Psoas muscle (tissue), 8 donors: ENCODE results near the gene CRIP3. TPM values are rescaled to one million over a fixed set of nuclear protein-coding genes. Genes with fewer than 3 reads are reported as not detected.

Source experiments
- ATAC-seq, 4 donors: fragments of 200-7000 bp; cut with Tn5 transposase; one replicate each; pipeline ENCODE4 v1.9.1; 2020; ENCODE audit warnings: moderate library complexity in 3 of 4, mild to moderate bottlenecking in 2 of 4
- DNase-seq, 2 donors: peaks; one replicate each; pipeline ENCODE4 v3.0.0-alpha.2; 2020
- H3K27ac ChIP-seq: fragments of 200-600 bp; one replicate; pipeline ENCODE4 v1.8.0; 2022
- H3K27me3 ChIP-seq, 3 donors: fragments of 200-600 bp in 1 of 3; one replicate each; pipeline versions ENCODE4 v1.6.1 to v1.8.0; 2013 to 2022; ENCODE audit warnings: low read length in 2 of 3, mild to moderate bottlenecking in 2 of 3, moderate library complexity in 1 of 3; ENCODE audit not compliant: insufficient read depth in 3 of 3
- H3K36me3 ChIP-seq, 2 donors: fragments of 200-600 bp in 1 of 2; one replicate each; pipeline versions ENCODE4 v1.6.1 to v1.8.0; 2013 to 2022; ENCODE audit warnings: low read depth in 1 of 2, mild to moderate bottlenecking in 1 of 2, moderate library complexity in 1 of 2; ENCODE audit not compliant: insufficient read depth in 1 of 2
- H3K4me1 ChIP-seq: fragments of 200-600 bp; one replicate; pipeline ENCODE4 v1.8.0; 2022
- H3K4me3 ChIP-seq: fragments of 200-600 bp; one replicate; pipeline ENCODE4 v1.8.0; 2022; ENCODE audit warnings: mild to moderate bottlenecking
- H3K9me3 ChIP-seq: fragments of 200-600 bp; one replicate; pipeline ENCODE4 v1.8.0; 2022
- CTCF ChIP-seq: fragments of 200-600 bp; IDR thresholded peaks from one replicate; pipeline ENCODE4 v1.8.0; 2022; ENCODE audit warnings: antibody characterized with exemption
- WGBS, 3 donors: extraction: QIAGEN DNeasy Blood & Tissue Kit; methylation state at CpG; one replicate each; pipeline versions ENCODE4 v1.1.6 to v1.1.7; 2013; 5-methylcytosine and 5-hydroxymethylcytosine counted together
- intact Hi-C, 2 donors: fragments of 100-400 bp; cut with DNase I; formaldehyde crosslinking; loops; one replicate each; pipeline versions ENCODE4 v1.11.0 to v1.14.2; 2022
- polyA plus RNA-seq, 3 donors: library from polyadenylated mRNA; stranded (reverse); fragments of 200-250 nt; gene quantifications; one replicate each; pipeline ENCODE4 v1.2.3, GENCODE V29; 2013
- total RNA-seq, 4 donors: library from RNA; stranded (reverse); fragmentation: NEBNext Ultra II Directional in 2 of 4; extraction: Animal tissue kit (Norgen Biotek cat#: 25700) in 2 of 4; gene quantifications; one replicate each; pipeline versions ENCODE4 v1.2.1 to v1.2.4, GENCODE V29; 2021 to 2023
- donor health status: healthy with polysubstance abuse.
- donor health status: DM: no; HTN: no; CAD: no; lungs with moderate emphysema.
- donor health status: Bipolar disorder and iron deficiency.
- donor health status: healthy.
- donor health status: DM: yes; HTN: yes; CAD: no.
- donor health status: DM: no; HTN: no; CAD: no.
- donor health status: DM: no; HTN: no; CAD: no.
- donor health status: DM: yes; HTN: yes; CAD: no.

Gene CRIP3
- total and polyA plus RNA-seq, 7 donors, result 0.05 to 0.47 (median 0.12) TPM; not detected in 3

GRCh38 chr6:43325876-43326275 lies 17.2 kb upstream of the CRIP3 start:
- Histone ChIP-seq H3K4me1 (no peaks in the 10 kb centered on the region), H3K9me3 (no peaks in the 10 kb centered on the region), H3K27me3 (no peaks in the 10 kb centered on the region), H3K27ac (no peak overlapping the region), H3K36me3 (peaks cover 0 to 9% of the 10 kb centered on the region in 2 donors), H3K4me3 (no peak overlapping the region)
- TF ChIP-seq CTCF, result no peak
- 71 to 87% (median 73%) methylated on average over 1 of the region's 1 CpG for WGBS, 3 donors
- intact Hi-C loops, result no loop called here
- ATAC-seq (no peak), DNase-seq (no peak)

GRCh38 chr6:43318011-43318410 lies 9.4 kb upstream of the CRIP3 start:
- no peak overlapping the region for H3K27ac ChIP-seq
- H3K9me3 ChIP-seq, result no peaks in the 10 kb centered on the region
- DNase-seq (no peak), ATAC-seq (no peak)
- H3K36me3 ChIP-seq, result no peaks in the 10 kb centered on the region
- whole genome bisulfite sequencing, 3 donors, result 87 to 94% (median 91%) methylated on average over 2 of the region's 2 CpGs
- H3K4me3 ChIP-seq, result no peak overlapping the region
- intact Hi-C loops, result no loop called here
- H3K27me3 ChIP-seq, result no peaks in the 10 kb centered on the region
- no peaks in the 10 kb centered on the region for H3K4me1 ChIP-seq
- no peak for TF ChIP-seq CTCF

- no peak overlapping the region for H3K4me3 ChIP-seq
- no peaks in the 10 kb centered on the region for H3K36me3 ChIP-seq
- intact Hi-C loops, result no loop called here
- H3K4me1 ChIP-seq, result peaks cover 3% of the 10 kb centered on the region
- peaks cover 0 to 7% (median 0%) of the 10 kb centered on the region in 3 donors for H3K27me3 ChIP-seq
- DNase-seq (no peak), ATAC-seq (no peak)
- TF ChIP-seq CTCF, result no peak
- H3K9me3 ChIP-seq, result no peaks in the 10 kb centered on the region
- WGBS, 3 donors, result 74 to 96% (median 85%) methylated on average over 1 of the region's 1 CpG
- no peak overlapping the region for H3K27ac ChIP-seq
Observed at GRCh38 chr6:43313813-43314212, 5.2 kb upstream of the CRIP3 start.

- Histone ChIP-seq H3K4me3 (no peak overlapping the region), H3K4me1 (peaks cover 10% of the 10 kb centered on the region), H3K27me3 (peaks cover 0 to 29% (median 0%) of the 10 kb centered on the region in 3 donors), H3K36me3 (no peaks in the 10 kb centered on the region), H3K9me3 (no peaks in the 10 kb centered on the region), H3K27ac (no peak overlapping the region)
- ATAC-seq, result no peak
- TF ChIP-seq CTCF, result no peak
- intact Hi-C loops, result no loop called here
- no peak for DNase-seq
- WGBS, 3 donors, result 66 to 82% (median 79%) methylated on average over 3 of the region's 3 CpGs
Observed at GRCh38 chr6:43311666-43312065, 3.0 kb upstream of the CRIP3 start.

GRCh38 chr6:43310624-43311023 lies 2.0 kb upstream of the CRIP3 start:
- Histone ChIP-seq H3K27ac (no peak overlapping the region), H3K4me3 (no peak overlapping the region), H3K9me3 (no peaks in the 10 kb centered on the region), H3K27me3 (peaks cover 0 to 32% (median 0%) of the 10 kb centered on the region in 3 donors), H3K36me3 (no peaks in the 10 kb centered on the region), H3K4me1 (peaks cover 10% of the 10 kb centered on the region)
- TF ChIP-seq CTCF, result no peak
- intact Hi-C loops, result no loop called here
- DNase-seq (no peak), ATAC-seq (no peak)
